ENCODE measurements around the gene LMBR1.
"Not testable (repeated sequence)": the region's sequence is repeated elsewhere in the genome, so short reads cannot be mapped to it uniquely, and the experiment has no call there.

DNA sequence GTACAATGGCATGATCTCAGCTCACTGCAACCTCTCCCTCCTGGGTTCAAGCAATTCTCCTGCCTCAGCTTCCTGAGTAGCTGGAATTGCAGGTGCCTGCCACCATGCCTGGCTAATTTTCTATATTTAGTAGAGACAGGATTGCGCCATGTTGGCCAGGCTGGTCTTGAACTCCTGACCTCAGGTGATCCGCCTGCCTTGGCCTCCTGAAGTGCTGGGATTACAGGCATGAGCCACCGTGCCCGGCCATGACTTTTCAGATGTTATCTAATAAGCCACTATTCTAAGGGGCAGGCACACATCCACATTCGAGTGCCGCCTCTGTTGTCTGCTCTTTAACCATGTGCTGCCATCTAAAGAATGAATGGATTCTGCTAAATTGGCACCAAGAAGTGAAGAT lies 29.3 kb upstream of the LMBR1 start:
- not testable (repeated sequence) for TF ChIP-seq EP300, POLR2A (IDR thresholded peaks at IDR 0.05)
- TF ChIP-seq, protein P1, sequence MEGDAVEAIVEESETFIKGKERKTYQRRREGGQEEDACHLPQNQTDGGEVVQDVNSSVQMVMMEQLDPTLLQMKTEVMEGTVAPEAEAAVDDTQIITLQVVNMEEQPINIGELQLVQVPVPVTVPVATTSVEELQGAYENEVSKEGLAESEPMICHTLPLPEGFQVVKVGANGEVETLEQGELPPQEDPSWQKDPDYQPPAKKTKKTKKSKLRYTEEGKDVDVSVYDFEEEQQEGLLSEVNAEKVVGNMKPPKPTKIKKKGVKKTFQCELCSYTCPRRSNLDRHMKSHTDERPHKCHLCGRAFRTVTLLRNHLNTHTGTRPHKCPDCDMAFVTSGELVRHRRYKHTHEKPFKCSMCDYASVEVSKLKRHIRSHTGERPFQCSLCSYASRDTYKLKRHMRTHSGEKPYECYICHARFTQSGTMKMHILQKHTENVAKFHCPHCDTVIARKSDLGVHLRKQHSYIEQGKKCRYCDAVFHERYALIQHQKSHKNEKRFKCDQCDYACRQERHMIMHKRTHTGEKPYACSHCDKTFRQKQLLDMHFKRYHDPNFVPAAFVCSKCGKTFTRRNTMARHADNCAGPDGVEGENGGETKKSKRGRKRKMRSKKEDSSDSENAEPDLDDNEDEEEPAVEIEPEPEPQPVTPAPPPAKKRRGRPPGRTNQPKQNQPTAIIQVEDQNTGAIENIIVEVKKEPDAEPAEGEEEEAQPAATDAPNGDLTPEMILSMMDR (IDR thresholded peaks at IDR 0.05) = not testable (repeated sequence)
